ENCODE results near the gene ESF1.

Gene ESF1

GRCh38 chr20:13671512-13671911 lies 113.2 kb downstream of the ESF1 start:
- Histone ChIP-seq H3K27me3 (ENCODE audit: insufficient read depth, poor library complexity, severe bottlenecking) (no peaks in the 10 kb centered on the region), H3K9me3 (ENCODE audit: severe bottlenecking) (no peaks in the 10 kb centered on the region), H3K4me3 (ENCODE audit: severe bottlenecking) (no peak overlapping the region), H3K27ac (ENCODE audit: poor library complexity, severe bottlenecking) (no peak overlapping the region), H3K36me3 (ENCODE audit: low read depth) (no peaks in the 10 kb centered on the region), H3K4me1 (ENCODE audit: insufficient read depth, poor library complexity, severe bottlenecking) (no peaks in the 10 kb centered on the region)
- ATAC-seq (ENCODE audit: low read depth) (no peak), DNase-seq (ENCODE audit: low spot score) (no peak)
- TF ChIP-seq, protein P1, sequence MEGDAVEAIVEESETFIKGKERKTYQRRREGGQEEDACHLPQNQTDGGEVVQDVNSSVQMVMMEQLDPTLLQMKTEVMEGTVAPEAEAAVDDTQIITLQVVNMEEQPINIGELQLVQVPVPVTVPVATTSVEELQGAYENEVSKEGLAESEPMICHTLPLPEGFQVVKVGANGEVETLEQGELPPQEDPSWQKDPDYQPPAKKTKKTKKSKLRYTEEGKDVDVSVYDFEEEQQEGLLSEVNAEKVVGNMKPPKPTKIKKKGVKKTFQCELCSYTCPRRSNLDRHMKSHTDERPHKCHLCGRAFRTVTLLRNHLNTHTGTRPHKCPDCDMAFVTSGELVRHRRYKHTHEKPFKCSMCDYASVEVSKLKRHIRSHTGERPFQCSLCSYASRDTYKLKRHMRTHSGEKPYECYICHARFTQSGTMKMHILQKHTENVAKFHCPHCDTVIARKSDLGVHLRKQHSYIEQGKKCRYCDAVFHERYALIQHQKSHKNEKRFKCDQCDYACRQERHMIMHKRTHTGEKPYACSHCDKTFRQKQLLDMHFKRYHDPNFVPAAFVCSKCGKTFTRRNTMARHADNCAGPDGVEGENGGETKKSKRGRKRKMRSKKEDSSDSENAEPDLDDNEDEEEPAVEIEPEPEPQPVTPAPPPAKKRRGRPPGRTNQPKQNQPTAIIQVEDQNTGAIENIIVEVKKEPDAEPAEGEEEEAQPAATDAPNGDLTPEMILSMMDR (IDR thresholded peaks at IDR 0.05; ENCODE audit: poor library complexity, severe bottlenecking): no peak

- no peak for DNase-seq (ENCODE audit: low spot score)
- TF ChIP-seq, protein P1 (IDR thresholded peaks at IDR 0.05; ENCODE audit: poor library complexity, severe bottlenecking): no peak
- no peaks in the 10 kb centered on the region for H3K27me3 ChIP-seq (ENCODE audit: insufficient read depth, poor library complexity, severe bottlenecking)
- H3K4me1 ChIP-seq (ENCODE audit: insufficient read depth, poor library complexity, severe bottlenecking): no peaks in the 10 kb centered on the region
- H3K36me3 ChIP-seq (ENCODE audit: low read depth): no peaks in the 10 kb centered on the region
- no peak overlapping the region for H3K4me3 ChIP-seq (ENCODE audit: severe bottlenecking)
- no peak for ATAC-seq (ENCODE audit: low read depth)
- H3K27ac ChIP-seq (ENCODE audit: poor library complexity, severe bottlenecking): no peak overlapping the region
- H3K9me3 ChIP-seq (ENCODE audit: severe bottlenecking): no peaks in the 10 kb centered on the region
Observed at GRCh38 chr20:13670160-13670559, 114.6 kb downstream of the ESF1 start.

GRCh38 chr20:13665709-13666395 lies 118.9 kb downstream of the ESF1 start:
- TF ChIP-seq, protein P1 (IDR thresholded peaks at IDR 0.05; ENCODE audit: poor library complexity, severe bottlenecking): no peak
- Histone ChIP-seq H3K27ac (ENCODE audit: poor library complexity, severe bottlenecking) (no peak overlapping the region), H3K4me1 (ENCODE audit: insufficient read depth, poor library complexity, severe bottlenecking) (no peaks in the 10 kb centered on the region), H3K36me3 (ENCODE audit: low read depth) (no peaks in the 10 kb centered on the region), H3K27me3 (ENCODE audit: insufficient read depth, poor library complexity, severe bottlenecking) (no peaks in the 10 kb centered on the region), H3K9me3 (ENCODE audit: severe bottlenecking) (no peaks in the 10 kb centered on the region), H3K4me3 (ENCODE audit: severe bottlenecking) (no peak overlapping the region)
- DNase-seq (ENCODE audit: low spot score) (no peak), ATAC-seq (ENCODE audit: low read depth) (no peak)
